ENCODE data around the gene RXRA. TPM values are rescaled to one million over a fixed set of nuclear protein-coding genes. Genes with fewer than 3 reads are reported as not detected.

The RXRA gene
- polyA plus RNA-seq, 1 donor from 2014 or later, result 2.7 TPM

DNA sequence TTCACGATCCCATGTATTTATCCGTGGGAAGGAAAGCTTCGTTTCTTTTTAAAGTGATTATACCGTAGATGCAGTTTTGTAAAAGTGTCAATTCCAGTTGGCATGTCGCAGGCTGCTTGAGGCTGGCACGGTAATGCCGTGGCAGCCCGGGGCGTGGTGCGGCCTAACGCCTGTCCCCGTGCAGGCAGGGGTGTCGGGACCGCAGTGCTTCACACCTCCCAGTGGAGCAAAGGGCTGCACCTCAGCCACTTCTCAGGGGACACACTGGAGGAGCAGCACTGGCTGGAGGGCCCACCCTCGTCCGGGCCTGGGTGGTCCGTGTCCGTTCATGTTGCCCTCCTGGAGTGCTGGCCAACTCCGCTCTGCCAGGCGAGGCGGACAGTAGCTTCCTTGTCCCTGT, 103.2 kb downstream of the RXRA start:
- Histone ChIP-seq H2AFZ (ENCODE audit: low read depth, low read length) (no peak overlapping the region), H3K9me3 (ENCODE audit: low read length) (no peaks in the 10 kb centered on the region), H3K27ac (ENCODE audit: low read length) (no peak overlapping the region), H3K9me2 (ENCODE audit: insufficient read depth, low read length) (no peaks in the 10 kb centered on the region), H3K9ac (ENCODE audit: low read length) (no peak overlapping the region), H3F3A (ENCODE audit: insufficient read depth, low read length, poor library complexity, severe bottlenecking) (no peaks in the 10 kb centered on the region), H3K4me2 (ENCODE audit: low read length) (no peak overlapping the region), H3K79me2 (replicated peaks; ENCODE audit: insufficient read depth, low read length) (no peaks in the 10 kb centered on the region), H3K27me3 (ENCODE audit: insufficient read depth, low read depth, low read length) (no peaks in the 10 kb centered on the region), H4K20me1 (ENCODE audit: insufficient read depth) (no peaks in the 10 kb centered on the region), H3K4me3 (ENCODE audit: low read length) (no peak overlapping the region), H3K36me3 (ENCODE audit: insufficient read depth, low read length) (no peaks in the 10 kb centered on the region)
- TF ChIP-seq TAF1 (IDR thresholded peaks at IDR 0.05; ENCODE audit: low read depth) (no peak), EZH2 (IDR thresholded peaks at IDR 0.05; ENCODE audit: borderline replicate concordance, insufficient read depth, low read length, poor library complexity, severe bottlenecking) (no peak), RAD21 (conservative IDR thresholded peaks at IDR 0.05) (no peak)

DNA sequence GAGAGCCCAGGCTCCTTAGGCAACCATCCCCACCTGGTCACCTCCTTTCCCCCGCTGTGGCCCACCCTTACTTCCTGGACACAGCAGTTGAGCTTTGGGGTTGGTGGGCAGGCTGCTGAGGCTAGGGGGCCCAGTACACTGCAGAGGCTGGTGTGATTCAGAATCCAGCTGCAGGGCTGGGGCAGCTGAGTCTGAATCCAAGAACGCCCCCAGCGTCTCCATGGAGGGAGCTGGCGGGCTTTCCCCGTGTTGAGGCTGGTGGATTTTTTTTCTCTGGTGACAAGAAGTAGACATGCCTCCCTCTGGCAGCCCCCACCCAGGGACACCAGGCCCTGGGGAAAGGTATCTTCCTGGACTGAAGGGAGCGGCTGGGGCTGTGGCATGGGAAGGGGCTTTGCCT, 104.8 kb downstream of the RXRA start:
- H3K27ac ChIP-seq (ENCODE audit: low read length), result no peak overlapping the region

DNA sequence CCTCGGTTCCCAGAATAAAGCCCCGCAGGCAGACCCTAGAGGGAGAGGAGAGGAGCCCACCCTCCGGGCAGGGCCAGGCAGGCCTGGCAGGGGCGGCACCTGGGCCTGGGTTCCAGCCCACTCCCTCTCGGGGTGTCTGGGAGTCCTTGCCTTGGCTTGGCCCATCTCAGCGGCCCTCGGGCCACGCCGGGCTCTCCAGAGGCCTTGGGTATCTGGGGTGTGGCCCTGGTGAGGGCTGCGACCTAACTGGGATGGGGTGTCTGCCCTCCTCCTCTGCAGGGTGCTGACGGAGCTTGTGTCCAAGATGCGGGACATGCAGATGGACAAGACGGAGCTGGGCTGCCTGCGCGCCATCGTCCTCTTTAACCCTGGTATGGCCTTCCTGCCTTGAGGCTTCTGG, 105.4 kb downstream of the RXRA start:
- Histone ChIP-seq H2AFZ (ENCODE audit: low read depth, low read length) (no peak overlapping the region), H3K27me3 (ENCODE audit: insufficient read depth, low read depth, low read length) (no peaks in the 10 kb centered on the region), H3K79me2 (replicated peaks; ENCODE audit: insufficient read depth, low read length) (no peaks in the 10 kb centered on the region), H3K36me3 (ENCODE audit: insufficient read depth, low read length) (no peaks in the 10 kb centered on the region), H3K4me2 (ENCODE audit: low read length) (no peak overlapping the region), H3K4me3 (ENCODE audit: low read length) (no peak overlapping the region), H3K27ac (ENCODE audit: low read length) (no peak overlapping the region), H3F3A (ENCODE audit: insufficient read depth, low read length, poor library complexity, severe bottlenecking) (no peaks in the 10 kb centered on the region), H3K9me3 (ENCODE audit: low read length) (no peaks in the 10 kb centered on the region), H3K9ac (ENCODE audit: low read length) (no peak overlapping the region), H4K20me1 (ENCODE audit: insufficient read depth) (no peaks in the 10 kb centered on the region), H3K9me2 (ENCODE audit: insufficient read depth, low read length) (no peaks in the 10 kb centered on the region)
- TF ChIP-seq SMC3 (conservative IDR thresholded peaks at IDR 0.05; ENCODE audit: poor library complexity) (no peak), REST (IDR thresholded peaks at IDR 0.05; ENCODE audit: borderline replicate concordance) (no peak), RAD21 (conservative IDR thresholded peaks at IDR 0.05) (no peak), TAF1 (IDR thresholded peaks at IDR 0.05; ENCODE audit: low read depth) (no peak), POLR2AphosphoS5 (IDR thresholded peaks at IDR 0.05) (no peak), EZH2 (IDR thresholded peaks at IDR 0.05; ENCODE audit: borderline replicate concordance, insufficient read depth, low read length, poor library complexity, severe bottlenecking) (no peak), MXI1 (conservative IDR thresholded peaks at IDR 0.05; ENCODE audit: poor library complexity, severe bottlenecking) (no peak), EP300 (conservative IDR thresholded peaks at IDR 0.05; ENCODE audit: poor library complexity, severe bottlenecking) (no peak), CTCF (IDR thresholded peaks at IDR 0.05; ENCODE audit: poor library complexity, severe bottlenecking) (no peak)

More for the DNA sequence above, 104.8 kb downstream of the RXRA start:
- Histone ChIP-seq H3K4me2 (ENCODE audit: low read length) (no peak overlapping the region), H3K27me3 (ENCODE audit: insufficient read depth, low read depth, low read length) (no peaks in the 10 kb centered on the region), H3K9me2 (ENCODE audit: insufficient read depth, low read length) (no peaks in the 10 kb centered on the region), H3F3A (ENCODE audit: insufficient read depth, low read length, poor library complexity, severe bottlenecking) (no peaks in the 10 kb centered on the region), H3K36me3 (ENCODE audit: insufficient read depth, low read length) (no peaks in the 10 kb centered on the region), H3K9me3 (ENCODE audit: low read length) (no peaks in the 10 kb centered on the region), H3K9ac (ENCODE audit: low read length) (no peak overlapping the region), H2AFZ (ENCODE audit: low read depth, low read length) (no peak overlapping the region), H3K4me3 (ENCODE audit: low read length) (no peak overlapping the region), H4K20me1 (ENCODE audit: insufficient read depth) (no peaks in the 10 kb centered on the region), H3K79me2 (replicated peaks; ENCODE audit: insufficient read depth, low read length) (no peaks in the 10 kb centered on the region)
- TF ChIP-seq REST (IDR thresholded peaks at IDR 0.05; ENCODE audit: borderline replicate concordance) (no peak), MXI1 (conservative IDR thresholded peaks at IDR 0.05; ENCODE audit: poor library complexity, severe bottlenecking) (no peak), TAF1 (IDR thresholded peaks at IDR 0.05; ENCODE audit: low read depth) (no peak), POLR2AphosphoS5 (IDR thresholded peaks at IDR 0.05) (no peak)
